Measurements from ENCODE around the gene MYBBP1A.

The MYBBP1A gene

GRCh38 chr17:4584101-4584916 is 29.1 kb upstream of the MYBBP1A start, which contains the start of gene SMTNL2:
TSS of gene SMTNL2 (plus strand) at chr17:4584529. CDS start at chr17:4584606, 77 bp downstream.
- in situ Hi-C loops (cut with MboI; ENCODE audit: low pct_unique_long_range_greater_than_20kb, low sequenced_read_pairs, unreplicated experiment): no loop called here
- TF ChIP-seq CTCF (IDR thresholded peaks at IDR 0.05; ENCODE audit: extremely low read depth, insufficient read depth, missing control alignments): no peak
- peak; percentile 62 for DNase-seq (ENCODE audit: low spot score)

GRCh38 chr17:4583782-4584100 is 28.6 kb upstream of the MYBBP1A start:
- no peak for DNase-seq (ENCODE audit: low spot score)
- no peak for TF ChIP-seq CTCF (IDR thresholded peaks at IDR 0.05; ENCODE audit: extremely low read depth, insufficient read depth, missing control alignments)
- in situ Hi-C loops (cut with MboI; ENCODE audit: low pct_unique_long_range_greater_than_20kb, low sequenced_read_pairs, unreplicated experiment): no loop called here

GRCh38 chr17:4583206-4583605 is 28.0 kb upstream of the MYBBP1A start:
- in situ Hi-C loops (cut with MboI; ENCODE audit: low pct_unique_long_range_greater_than_20kb, low sequenced_read_pairs, unreplicated experiment): no loop called here
- no peak for TF ChIP-seq CTCF (IDR thresholded peaks at IDR 0.05; ENCODE audit: extremely low read depth, insufficient read depth, missing control alignments)
- no peak for DNase-seq (ENCODE audit: low spot score)

- DNase-seq (ENCODE audit: low spot score): no peak
Observed at GRCh38 chr17:4582691-4583090, 27.5 kb upstream of the MYBBP1A start.

GRCh38 chr17:4582101-4582501 is 26.9 kb upstream of the MYBBP1A start:
- in situ Hi-C loops (cut with MboI; ENCODE audit: low pct_unique_long_range_greater_than_20kb, low sequenced_read_pairs, unreplicated experiment): no loop called here
- TF ChIP-seq CTCF (IDR thresholded peaks at IDR 0.05; ENCODE audit: extremely low read depth, insufficient read depth, missing control alignments): no peak
- no peak for DNase-seq (ENCODE audit: low spot score)

More at GRCh38 chr17:4582691-4583090, 27.5 kb upstream of the MYBBP1A start:
- TF ChIP-seq CTCF (IDR thresholded peaks at IDR 0.05; ENCODE audit: extremely low read depth, insufficient read depth, missing control alignments): no peak
- in situ Hi-C loops (cut with MboI; ENCODE audit: low pct_unique_long_range_greater_than_20kb, low sequenced_read_pairs, unreplicated experiment): no loop called here

GRCh38 chr17:4580291-4580690 is 25.1 kb upstream of the MYBBP1A start:
- no peak for DNase-seq (ENCODE audit: low spot score)
- in situ Hi-C loops (cut with MboI; ENCODE audit: low pct_unique_long_range_greater_than_20kb, low sequenced_read_pairs, unreplicated experiment): no loop called here
- no peak for TF ChIP-seq CTCF (IDR thresholded peaks at IDR 0.05; ENCODE audit: extremely low read depth, insufficient read depth, missing control alignments)
